Urothelium cell line (cell line): Measurements from ENCODE around the gene AMBRA1.

Experiments
- DNase-seq: peaks from one replicate; pipeline ENCODE4 v3.0.0; 2011; ENCODE audit warnings: low spot score, mixed read lengths
- FAIRE-seq: peaks from 2 replicates; lab custom pipeline; 2011; peaks lifted over from hg19 to GRCh38; lab: Jason Lieb, UNC

The AMBRA1 gene

DNA sequence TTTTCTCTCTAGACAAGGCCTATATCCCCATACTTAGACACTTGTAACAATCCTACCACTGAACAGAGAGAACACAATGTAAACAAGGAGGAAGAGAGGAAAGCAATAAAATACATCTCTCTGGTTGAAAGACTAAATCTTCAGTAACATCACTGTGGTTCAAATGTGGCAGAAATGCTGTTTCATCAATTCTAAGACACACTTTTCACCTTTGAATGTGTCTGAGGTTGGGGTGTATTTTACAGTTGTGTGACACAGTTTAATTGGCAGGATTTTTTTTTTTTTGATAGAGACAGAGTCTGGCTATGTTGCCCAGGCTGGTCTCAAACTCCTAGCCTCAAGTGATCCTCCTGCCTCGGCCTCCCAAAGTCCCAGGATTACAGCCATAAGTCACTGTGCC lies 79.5 kb downstream of the AMBRA1 start:
- DNase-seq (no peak), FAIRE-seq (no peak)

DNA sequence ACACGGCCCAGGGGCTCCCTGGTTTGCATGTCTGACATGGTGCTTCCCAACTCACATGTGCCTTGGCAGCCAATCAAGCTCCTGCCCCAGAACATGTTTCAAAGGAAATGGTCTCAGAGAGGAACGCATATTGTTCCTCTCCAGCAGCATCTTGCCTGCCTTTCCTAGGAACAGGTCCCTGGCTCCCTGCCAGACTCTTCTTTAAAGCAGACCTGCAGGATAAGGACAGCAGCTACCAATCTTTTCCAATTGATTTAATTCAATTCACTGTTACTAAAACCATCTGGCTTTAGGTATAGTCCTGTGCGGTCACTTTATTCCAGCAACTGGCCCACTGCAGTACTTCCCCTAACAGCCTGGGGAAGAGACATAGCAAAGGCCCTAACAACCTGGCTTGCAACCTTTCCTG lies 79.9 kb downstream of the AMBRA1 start:
- DNase-seq: no peak
- FAIRE-seq: no peak

DNA sequence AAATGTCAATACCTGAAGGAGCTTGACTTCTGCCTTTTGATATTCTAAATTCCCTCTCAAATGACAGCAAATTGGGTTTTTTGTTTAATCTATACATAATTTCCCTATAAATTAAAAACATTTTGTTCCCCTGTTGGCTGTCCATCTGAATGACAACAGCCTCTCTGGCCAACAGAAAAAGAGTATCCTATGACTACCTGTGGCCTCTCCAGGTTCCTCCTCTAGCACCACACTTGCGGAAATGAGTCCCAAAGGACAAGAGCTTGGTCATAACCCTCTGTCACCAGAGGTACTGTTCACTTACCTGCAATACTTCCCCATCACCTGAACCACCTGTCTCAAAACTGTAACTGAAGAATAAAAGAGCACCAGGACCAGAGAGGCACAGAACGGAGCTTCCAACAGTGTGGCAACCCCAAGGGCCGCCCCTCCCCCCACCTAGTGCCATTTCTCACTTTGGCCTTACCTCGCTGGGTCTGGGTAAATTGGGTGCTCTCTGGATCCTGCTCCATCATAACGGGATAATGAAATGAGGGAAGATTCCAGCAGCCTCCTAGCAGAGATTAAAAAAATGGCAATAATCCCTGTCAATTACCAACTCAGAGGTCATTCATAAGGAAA lies 81.5 kb downstream of the AMBRA1 start:
- FAIRE-seq (no peak), DNase-seq (no peak)

DNA sequence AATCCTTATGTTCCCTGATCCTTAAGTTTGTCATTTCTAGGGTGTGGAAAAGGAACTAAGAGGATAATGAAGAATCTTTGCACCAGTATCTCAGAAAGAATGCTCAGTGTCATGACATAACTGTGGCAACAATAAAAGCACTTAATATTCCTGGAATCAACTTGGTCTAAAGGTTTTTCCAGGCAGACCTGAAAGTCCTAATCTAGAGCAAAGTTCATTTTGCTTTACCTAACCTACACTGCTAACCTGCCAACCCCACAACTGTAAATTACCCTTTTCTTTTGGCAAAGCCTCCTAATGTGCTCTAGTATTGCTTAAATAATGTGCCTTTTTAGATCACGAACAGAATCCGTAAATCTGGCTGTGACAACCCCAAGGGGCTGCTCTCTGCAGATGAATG lies 82.5 kb downstream of the AMBRA1 start:
- FAIRE-seq (no peak), DNase-seq (no peak)

DNA sequence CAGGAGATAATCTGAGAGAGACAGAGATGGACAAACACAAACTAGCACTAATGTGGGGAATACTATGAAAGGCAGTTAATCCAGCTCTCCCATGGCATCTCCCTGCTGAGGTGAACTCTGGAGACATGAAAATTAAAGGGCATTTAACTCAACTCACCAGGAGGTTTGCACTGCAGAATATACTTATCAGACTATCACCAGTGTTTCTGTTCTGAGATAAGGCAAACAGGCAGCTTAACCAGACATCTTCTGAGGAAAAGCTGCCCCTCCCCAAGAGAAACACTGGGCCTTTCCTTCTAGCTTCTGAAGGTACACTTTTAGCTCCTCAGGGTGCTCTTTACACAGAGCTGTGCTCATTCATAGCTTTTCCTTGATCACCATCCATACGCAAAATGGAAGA lies 85.5 kb downstream of the AMBRA1 start:
- DNase-seq (no peak), FAIRE-seq (no peak)

DNA sequence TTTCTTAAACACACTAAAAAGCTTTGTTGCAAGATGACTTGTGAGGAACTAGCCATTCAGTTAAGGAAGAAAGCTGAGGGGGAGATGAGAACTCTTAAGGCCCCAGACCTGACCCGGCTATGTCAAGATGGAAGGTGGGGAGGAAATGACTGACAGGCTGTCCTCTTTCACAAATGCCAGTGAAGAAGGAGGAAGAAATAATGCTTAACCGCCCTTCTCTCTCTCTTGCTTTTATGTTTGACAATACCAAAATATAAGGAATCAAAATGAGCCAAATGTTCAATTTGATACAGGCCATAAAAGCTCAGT lies 87.4 kb downstream of the AMBRA1 start:
- FAIRE-seq (no peak), DNase-seq (no peak)

DNA sequence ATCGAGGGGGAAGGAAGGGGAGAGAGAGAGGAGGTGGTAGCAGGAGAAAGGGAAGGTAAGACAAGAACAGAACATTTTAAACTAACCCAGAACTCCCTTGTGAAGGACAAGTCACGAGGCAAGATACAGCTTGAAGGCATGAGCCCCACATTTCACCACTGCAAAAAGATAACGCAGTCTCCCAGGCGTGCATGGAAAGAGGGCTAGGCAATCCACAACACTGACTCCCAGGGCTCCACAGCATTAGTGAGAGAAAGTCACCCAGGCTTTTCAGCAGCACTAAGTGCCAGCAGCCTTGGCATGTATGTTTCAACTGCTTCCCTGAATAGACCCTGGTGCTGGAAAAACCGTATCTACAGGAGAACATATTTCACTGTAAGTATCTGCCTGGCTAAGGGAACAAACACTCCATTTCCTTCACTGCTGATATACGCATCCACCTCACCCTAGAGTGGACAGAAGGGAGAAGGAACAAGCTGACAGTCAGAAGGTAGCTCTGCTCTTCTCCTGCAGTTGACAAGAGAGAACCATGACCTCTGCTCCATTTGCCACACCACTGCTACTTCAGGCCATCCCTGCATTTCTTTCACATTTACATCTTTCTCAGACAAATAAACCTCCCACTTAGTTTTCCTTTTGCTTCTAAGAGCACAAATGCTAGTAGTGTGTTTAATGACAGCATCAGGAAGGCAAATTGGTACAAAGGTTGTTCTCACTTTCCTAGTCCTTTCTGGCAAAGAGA lies 87.9 kb downstream of the AMBRA1 start:
- no peak for FAIRE-seq

DNA sequence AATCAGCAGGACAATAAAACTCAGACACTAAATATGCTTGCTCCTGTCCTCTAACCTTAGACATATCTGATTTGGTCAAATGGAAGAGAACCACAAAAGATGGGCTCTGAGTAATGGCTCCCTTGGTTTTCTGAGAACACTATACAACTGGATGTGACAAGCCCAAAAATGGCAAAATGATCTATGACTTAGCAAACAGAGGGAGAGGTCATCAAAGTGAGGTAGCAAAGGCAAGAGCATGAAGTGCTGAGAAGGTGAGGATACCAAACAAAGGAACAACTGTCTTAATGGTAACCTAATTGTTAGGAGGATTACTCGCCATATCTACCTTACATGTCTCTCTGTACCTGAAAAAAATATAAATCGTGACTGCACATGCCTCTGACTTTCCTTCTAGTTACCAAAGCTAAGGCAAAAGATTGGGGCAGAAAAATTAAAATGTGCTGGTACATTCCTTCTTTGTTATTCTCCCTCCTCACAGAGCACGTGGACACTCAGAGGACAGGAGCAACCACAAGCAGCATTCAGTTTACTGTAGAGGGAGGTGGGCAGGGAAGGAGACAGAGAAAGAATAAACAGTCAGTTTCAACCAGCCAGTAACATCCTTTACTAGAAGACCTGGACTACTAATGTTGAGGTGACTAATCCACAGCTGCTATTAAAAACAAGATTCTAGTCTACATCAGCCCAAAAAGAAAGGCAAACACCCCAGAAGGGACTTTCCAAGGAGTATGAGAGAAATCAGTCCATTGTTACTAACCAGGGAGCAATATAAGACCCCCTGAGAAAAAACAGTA lies 88.8 kb downstream of the AMBRA1 start:
- FAIRE-seq (no peak), DNase-seq (no peak)

More for the DNA sequence above, 87.9 kb downstream of the AMBRA1 start:
- no peak for DNase-seq

DNA sequence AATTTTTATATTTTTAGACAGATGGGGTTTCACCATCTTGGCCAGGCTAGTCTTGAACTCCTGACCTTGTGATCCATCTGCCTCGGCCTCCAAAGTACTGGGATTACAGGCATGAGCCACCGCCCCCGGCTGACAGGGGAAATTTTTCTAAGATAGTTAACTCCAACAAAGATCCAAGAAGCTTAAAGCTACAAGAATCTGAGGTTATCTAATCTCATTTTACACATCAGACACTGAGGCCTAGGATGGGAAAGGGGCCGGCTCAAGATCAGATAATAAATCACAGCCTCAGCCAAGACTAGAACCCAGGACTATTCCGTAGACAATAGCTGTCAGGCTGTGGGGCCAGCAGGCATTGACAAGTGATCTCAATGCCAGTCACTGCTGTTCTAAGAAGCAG lies 94.0 kb downstream of the AMBRA1 start:
- no peak for FAIRE-seq
- DNase-seq: no peak

DNA sequence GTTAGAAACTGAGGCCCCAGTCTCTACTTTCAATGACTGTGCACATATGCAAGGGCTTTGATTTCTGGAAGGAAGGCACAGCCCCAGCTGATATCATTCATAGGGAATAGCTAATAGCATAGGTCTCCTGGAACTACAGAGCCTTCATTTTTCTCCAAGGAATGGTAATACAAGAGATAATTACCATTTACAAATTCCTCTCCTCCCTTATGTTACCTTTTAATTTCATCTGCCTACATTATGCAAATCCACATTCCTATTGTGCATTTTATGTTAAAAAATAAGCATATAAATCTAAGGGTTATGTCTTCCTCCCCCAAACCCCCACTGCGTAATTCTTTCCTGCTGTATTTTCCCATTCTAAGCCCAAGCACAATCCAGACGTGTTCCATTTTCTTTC lies 94.9 kb downstream of the AMBRA1 start:
- DNase-seq (no peak), FAIRE-seq (no peak)

DNA sequence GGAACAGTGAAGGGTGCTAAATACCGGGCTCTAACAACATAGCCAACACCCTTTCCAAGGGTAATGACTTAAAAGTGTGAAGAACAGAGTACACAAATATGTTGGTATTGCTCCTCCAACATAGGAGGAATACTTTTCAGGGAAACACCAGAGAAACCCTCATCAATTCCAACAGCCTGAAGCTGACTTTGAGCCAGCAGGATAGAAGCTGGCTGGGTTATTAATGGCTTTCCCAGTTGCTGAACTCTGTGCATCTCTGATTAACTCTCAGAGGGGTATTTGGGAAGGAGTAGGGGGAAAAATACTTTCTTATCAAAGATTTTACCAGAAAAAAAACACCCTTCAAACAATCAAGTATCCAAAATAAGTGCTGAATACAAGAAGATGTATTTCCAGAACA lies 95.6 kb downstream of the AMBRA1 start:
- no peak for FAIRE-seq
- no peak for DNase-seq

DNA sequence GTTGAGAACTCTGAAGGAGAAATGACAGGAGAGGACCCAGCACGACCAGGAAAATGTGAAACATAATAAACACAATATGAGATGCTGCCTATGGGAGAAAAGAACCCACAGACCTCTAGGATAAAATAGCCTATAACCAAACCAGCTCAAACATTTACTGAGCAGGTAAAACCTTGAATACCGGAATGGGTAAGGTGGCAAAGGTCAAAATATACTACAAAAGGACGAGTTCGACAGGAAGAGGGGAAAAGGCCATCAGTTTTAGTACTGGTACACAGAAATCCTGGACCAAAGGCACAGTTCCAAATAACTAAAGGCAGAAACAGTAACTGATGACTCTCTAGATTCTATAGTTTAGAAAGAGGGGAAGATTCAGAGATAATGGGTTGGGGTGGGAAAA lies 96.3 kb downstream of the AMBRA1 start:
- FAIRE-seq (no peak), DNase-seq (no peak)

DNA sequence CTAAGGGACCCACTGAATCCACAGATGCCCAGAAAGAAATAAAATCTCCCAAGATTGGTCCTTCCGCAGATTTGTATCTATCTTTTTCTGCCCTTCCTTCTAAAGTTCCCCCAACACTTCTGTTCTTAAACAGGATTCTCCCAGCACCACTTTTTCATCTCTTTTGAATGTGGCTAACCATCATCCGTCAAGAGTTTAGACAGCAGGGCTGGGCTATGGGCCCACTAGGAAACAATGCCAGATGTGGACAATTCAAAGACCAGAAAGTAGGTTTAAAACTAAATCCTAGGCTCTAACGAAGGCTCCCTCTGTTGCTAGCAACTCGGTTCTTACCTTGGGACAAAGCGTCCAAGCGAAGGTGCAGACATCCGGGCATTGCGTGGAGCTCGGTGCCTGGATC lies 100.0 kb downstream of the AMBRA1 start:
- no peak for FAIRE-seq

DNA sequence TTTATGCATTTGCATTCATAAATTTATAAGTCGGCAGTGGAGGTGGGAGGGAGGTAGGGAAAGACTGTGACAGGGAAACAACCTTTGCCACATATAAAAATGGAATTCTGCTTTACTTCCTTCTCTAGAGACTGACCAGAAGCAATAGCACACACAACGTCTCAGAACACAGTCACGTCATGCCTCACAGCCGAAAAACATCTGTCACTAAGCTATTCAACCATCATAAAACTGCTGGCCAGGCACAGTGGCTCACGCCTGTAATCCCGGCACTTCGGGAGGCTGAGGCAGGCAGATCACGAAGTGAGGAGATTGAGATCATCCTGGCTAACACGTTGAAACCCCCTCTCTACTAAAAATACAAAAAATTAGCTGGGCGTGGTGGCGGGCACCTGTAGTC lies 101.3 kb downstream of the AMBRA1 start:
- DNase-seq (no peak), FAIRE-seq (no peak)

More for the DNA sequence above, 100.0 kb downstream of the AMBRA1 start:
- DNase-seq: no peak

DNA sequence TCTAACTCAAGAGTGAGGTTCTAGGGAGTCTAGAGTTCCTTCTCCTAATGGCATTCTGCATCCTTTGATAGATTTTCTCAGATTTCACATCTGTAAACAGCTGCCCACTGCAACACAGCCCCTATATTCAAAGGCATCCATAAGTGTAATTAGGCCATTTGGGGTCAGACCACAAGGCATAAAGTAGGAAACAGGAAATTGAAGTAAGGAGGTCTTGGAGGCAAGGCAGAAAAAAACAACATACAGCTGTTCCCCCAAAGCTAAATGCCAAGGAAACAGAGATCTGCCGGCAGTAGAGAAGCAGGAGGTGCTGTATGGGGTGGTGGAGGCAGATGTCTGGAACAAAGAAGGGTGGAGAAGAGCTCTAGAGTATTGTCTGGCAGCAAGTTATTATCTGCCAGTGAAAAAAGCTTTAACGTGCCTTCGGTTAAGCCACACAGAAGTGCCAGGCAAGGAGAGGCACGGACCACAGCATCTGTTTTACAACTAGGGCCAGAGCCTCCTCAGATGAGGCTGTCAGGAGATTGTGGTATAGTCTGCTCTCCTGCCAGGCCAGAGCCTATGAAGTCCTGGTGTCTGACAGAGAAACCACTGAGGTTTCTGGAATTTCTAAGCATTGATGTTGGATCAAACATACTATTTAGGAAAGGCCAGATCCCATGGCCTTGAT lies 102.0 kb downstream of the AMBRA1 start:
- FAIRE-seq: no peak
- no peak for DNase-seq

DNA sequence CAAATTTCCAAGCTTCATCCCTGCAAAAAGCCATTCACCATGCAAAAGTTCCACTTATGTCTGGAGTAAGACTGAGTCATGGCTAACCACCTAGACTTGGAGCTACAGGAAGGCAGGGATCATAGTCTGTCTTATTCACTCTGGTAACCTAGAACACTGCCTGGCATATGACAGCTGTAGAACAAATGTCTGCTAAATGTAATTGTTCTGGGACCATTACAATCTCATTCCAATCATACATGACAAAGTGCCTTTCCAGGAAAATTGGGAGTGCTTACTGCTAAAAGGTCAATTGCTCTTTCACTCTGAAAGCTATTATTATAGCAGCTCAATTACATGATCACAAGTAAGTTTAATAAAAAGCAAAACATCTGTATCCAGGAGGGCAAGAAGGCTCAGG lies 103.2 kb downstream of the AMBRA1 start:
- no peak for FAIRE-seq
- DNase-seq: no peak

DNA sequence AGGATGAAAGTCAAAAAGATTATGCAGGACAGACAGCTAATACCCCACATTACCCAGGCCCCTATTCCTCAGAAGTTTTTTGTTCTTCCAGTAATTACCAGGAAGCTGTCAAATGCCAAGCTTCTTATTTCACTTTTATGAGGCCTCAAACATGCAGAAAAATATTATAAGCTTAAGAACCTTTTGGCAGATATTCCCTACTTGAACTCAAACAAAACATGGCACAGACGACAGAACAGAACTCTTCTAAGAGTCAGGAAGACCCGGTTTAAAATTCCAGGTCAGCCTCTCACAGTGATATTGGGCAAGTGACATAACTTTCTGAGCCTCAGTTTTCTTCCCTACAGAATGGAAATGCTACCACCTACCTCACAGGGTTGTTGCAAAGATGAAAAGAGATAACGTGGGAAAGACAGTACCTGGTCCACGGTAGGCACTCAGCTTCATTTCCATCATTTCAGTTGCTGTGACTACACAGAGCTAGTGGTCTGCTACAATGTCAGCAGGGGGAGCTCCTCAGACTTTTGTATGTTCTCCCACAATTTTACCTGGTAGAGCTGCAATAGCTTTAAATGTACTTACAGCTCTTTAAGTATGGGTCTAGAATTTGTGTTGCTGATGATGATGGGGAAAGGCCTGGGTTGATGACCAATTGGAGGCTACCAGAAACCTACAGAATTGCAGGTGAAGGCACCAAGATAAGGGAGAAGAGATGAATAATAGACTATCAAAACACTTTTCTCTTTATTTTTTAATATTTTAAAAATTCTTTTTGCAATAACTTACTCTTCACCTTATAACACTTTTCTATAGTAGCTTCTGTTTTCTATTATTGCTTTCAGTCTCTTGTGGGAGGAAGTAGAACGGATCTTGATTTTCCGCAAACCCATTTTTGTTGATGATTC lies 103.9 kb downstream of the AMBRA1 start:
- DNase-seq (peak; percentile 56), FAIRE-seq (no peak)

DNA sequence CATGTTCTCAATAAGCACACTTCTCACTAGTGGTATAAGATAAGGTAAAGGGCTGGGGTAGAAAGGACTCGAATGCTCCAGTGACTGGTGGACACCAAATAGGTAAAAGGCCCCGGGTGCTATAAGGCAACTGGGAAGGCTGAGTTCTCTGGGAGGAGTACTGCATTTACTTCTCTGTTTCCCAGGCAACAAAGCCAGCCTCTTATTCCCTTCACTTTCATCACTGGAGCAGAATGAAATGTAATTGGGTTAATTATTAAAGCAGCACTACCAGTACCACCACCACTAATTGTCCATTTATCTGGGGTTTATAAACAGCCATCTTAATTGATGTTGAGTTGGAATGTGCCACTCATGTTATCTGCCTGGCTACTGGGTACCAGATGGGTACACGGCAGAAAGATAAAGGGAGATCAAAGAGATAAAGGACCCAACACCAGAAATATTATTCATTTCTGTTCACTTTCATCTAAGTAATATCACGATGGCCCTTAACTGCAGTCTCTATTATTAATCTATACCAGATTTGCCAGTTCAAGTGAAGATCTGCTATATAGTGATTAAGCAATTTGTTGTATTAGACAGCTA lies 107.9 kb downstream of the AMBRA1 start:
- FAIRE-seq: no peak
- no peak for DNase-seq

DNA sequence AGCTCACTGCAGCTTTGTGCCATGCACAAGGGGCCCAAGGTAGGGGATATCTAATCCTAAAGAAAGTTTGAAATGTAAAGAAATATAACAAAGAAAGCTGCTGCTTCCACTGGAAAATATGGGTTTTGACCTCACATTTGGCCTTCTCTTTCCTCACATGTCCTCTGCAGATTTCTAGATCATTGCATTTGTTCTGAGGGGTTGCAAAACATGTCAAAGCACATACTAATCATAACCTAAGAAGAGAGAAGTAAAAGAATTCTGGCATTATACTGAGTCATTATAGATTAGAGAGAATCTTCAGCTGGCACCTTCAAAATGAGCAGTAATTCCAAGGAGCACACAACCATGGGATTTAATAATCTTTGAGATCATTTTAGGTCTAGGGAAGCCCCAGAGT lies 109.7 kb downstream of the AMBRA1 start:
- no peak for DNase-seq
- FAIRE-seq: no peak

DNA sequence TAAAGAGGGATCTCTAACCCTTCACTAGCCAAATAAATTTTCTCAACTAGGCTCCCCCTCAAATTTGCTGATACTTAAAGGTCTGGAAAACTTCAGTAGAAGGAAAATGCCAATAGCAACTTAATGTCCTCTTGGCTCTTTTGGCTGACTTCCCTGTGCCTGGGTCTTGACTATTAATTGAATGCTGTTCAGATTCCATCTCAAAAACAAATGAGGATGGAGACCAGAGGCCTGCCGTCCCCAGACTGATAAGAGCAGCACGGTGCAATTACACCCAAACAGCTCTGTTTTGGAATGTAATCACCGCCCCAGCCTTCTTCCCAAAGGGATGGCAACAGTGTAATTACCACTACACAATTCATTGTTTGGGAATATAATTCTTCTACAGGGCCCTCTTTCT lies 112.9 kb downstream of the AMBRA1 start:
- DNase-seq (no peak), FAIRE-seq (no peak)
